Endothelial cell of umbilical vein (primary cell): ENCODE results near the gene TP53. TPM values are rescaled to one million over a fixed set of nuclear protein-coding genes. Genes with fewer than 3 reads are reported as not detected.

ENCODE experiments used
- BruUV-seq: library from RNA; stranded (reverse); fragments of 400-500 nt; replicated peaks from 2 replicates; lab custom pipeline; 2021; lab: Mats Ljungman, UMichigan
- CTCF ChIA-PET: fragments of 300-600, 350-600 bp; sonication (Branson Sonifier 250); formaldehyde crosslinking; loops from one replicate; lab custom pipeline; 2021; ENCODE audit warnings: antibody characterized with exemption, inconsistent platforms; lab: Charles Lee
- POLR2A ChIA-PET: fragments of 300-600, 350-600 bp; sonication (Branson Sonifier 250); formaldehyde crosslinking; loops from one replicate; lab custom pipeline; 2021; ENCODE audit warnings: antibody characterized with exemption, inconsistent platforms; lab: Charles Lee
- DNase-seq: peaks from one replicate; pipeline ENCODE4 v3.0.0-alpha.2; 2011; ENCODE audit warnings: low read depth, low spot score
- FAIRE-seq: peaks from 2 replicates; lab custom pipeline; 2011; peaks lifted over from hg19 to GRCh38; lab: Jason Lieb, UNC
- H2AFZ ChIP-seq: 2 replicates; pipeline ENCODE4 v1.6.0; 2012; ENCODE audit warnings: low read depth, low read length, control low read depth, inconsistent platforms
- H3K27ac ChIP-seq: 2 replicates; pipeline ENCODE4 v1.5.1; 2011; ENCODE audit warnings: low read depth, mild to moderate bottlenecking, control low read depth, low read length, moderate library complexity; ENCODE audit not compliant: insufficient read depth
- H3K27me3 ChIP-seq, 2 experiments: 2 replicates each; pipeline versions ENCODE4 v1.6.0 to v1.6.1; 2011; ENCODE audit warnings: low read length in 2 of 2, mixed read lengths in 1 of 2; ENCODE audit not compliant: control insufficient read depth in 2 of 2, insufficient read depth in 2 of 2
- H3K36me3 ChIP-seq, 2 experiments: 2 replicates in 1 of 2; 3 replicates in 1 of 2; pipeline ENCODE4 v1.5.1; 2011; ENCODE audit warnings: low read length in 2 of 2, mild to moderate bottlenecking in 1 of 2, moderate library complexity in 1 of 2; ENCODE audit not compliant: control insufficient read depth in 2 of 2, insufficient read depth in 2 of 2; ENCODE audit errors: extremely low read depth in 1 of 2
- H3K4me1 ChIP-seq: 3 replicates; pipeline ENCODE4 v1.5.1; 2011; ENCODE audit warnings: mild to moderate bottlenecking, low read length; ENCODE audit not compliant: control insufficient read depth, insufficient read depth; ENCODE audit errors: extremely low read depth
- H3K4me2 ChIP-seq: 2 replicates; pipeline ENCODE4 v1.6.1; 2011; ENCODE audit warnings: low read length, control low read depth, mixed read lengths; ENCODE audit not compliant: insufficient read depth
- H3K4me3 ChIP-seq, 3 experiments: fragments of 200-600 bp in 1 of 3; sonication (generic), shearing (Covaris generic) in 1 of 3; replicated peaks in 1 of 3; 2 replicates each; pipeline ENCODE4 v1.5.1; 2011 to 2016; ENCODE audit warnings: control low read depth in 3 of 3, low read length in 3 of 3, mild to moderate bottlenecking in 2 of 3, inconsistent platforms in 1 of 3, low read depth in 1 of 3, moderate library complexity in 1 of 3; ENCODE audit not compliant: insufficient read depth in 1 of 3
- H3K79me2 ChIP-seq: 2 replicates; pipeline ENCODE4 v1.6.0; 2012; ENCODE audit warnings: low read length, inconsistent platforms; ENCODE audit not compliant: control insufficient read depth, insufficient read depth
- H3K9ac ChIP-seq: replicated peaks from 2 replicates; pipeline ENCODE3; 2011; ENCODE audit warnings: low read length, control low read depth; ENCODE audit not compliant: insufficient read depth; ENCODE audit errors: extremely low read depth
- H3K9me1 ChIP-seq: replicated peaks from 3 replicates; pipeline ENCODE4 v1.6.0; 2011; ENCODE audit warnings: mild to moderate bottlenecking, low read length; ENCODE audit not compliant: control insufficient read depth, insufficient read depth; ENCODE audit errors: extremely low read depth
- H3K9me3 ChIP-seq: replicated peaks from 2 replicates; pipeline ENCODE4 v1.5.1; 2012; ENCODE audit warnings: low read length, inconsistent platforms; ENCODE audit not compliant: control insufficient read depth, insufficient read depth
- H4K20me1 ChIP-seq: replicated peaks from 2 replicates; pipeline ENCODE3; 2011; ENCODE audit warnings: mild to moderate bottlenecking, low read length; ENCODE audit not compliant: control insufficient read depth, insufficient read depth; ENCODE audit errors: extremely low read depth
- CTCF ChIP-seq, 2 donors: IDR thresholded peaks; 1 replicate in 1 of 2; 2 replicates in 1 of 2; pipeline ENCODE4 v1.5.1; 2011; ENCODE audit warnings: low read length in 2 of 2, mild to moderate bottlenecking in 2 of 2, moderate library complexity in 2 of 2, control low read depth in 1 of 2, inconsistent platforms in 1 of 2, low read depth in 1 of 2; ENCODE audit not compliant: insufficient read depth in 1 of 2; ENCODE audit errors: extremely low read depth in 1 of 2
- JUN ChIP-seq: IDR thresholded peaks from 2 replicates; pipeline ENCODE4 v1.6.1; 2011; ENCODE audit warnings: borderline replicate concordance, low read depth; ENCODE audit not compliant: insufficient read length, insufficient read depth
- dilution Hi-C: fragments of 300-500 bp; cut with MboI; formaldehyde crosslinking; loops from one replicate; pipeline ENCODE4 v1.15.0; 2019; ENCODE audit warnings: low sequenced_read_pairs; ENCODE audit not compliant: extremely low pct_ligation_motif_present
- intact Hi-C: fragments of 100-400 bp; cut with micrococcal nuclease; formaldehyde crosslinking; loops from one replicate; pipeline ENCODE4 v1.10.0; 2022
- polyA plus RNA-seq, 4 experiments: library from polyadenylated mRNA; depleted of rRNA in 3 of 4; stranded (reverse) in 3 of 4; unstranded in 1 of 4; fragments of >200 nt; gene quantifications; 2 replicates each; pipeline versions ENCODE4 v1.2.1 to v1.2.3, GENCODE V29; 2011 to 2012; ENCODE audit warnings: missing spikeins in 1 of 4
- total RNA-seq: library from RNA; stranded (reverse); gene quantifications from 2 replicates; pipeline ENCODE4 v1.2.3, GENCODE V29; 2021

The TP53 gene
- total and polyA plus RNA-seq, 2 donors (not counting 3 experiments of a cell fraction or from before 2014, with no cell fraction given) = 82.1 to 138 TPM

- no peak for TF ChIP-seq JUN
- no peak for TF ChIP-seq CTCF (IDR thresholded peaks at IDR 0.05; ENCODE audit: extremely low read depth in 1 of 2, insufficient read depth in 1 of 2, low read depth in 1 of 2, low read length in 2 of 2)
- BruUV-seq = no TSS peak
- no peak for FAIRE-seq
These were observed 28.9 kb upstream of the TP53 start for GRCh38 chr17:7715936-7716886.

More at GRCh38 chr17:7715936-7716886, 28.9 kb upstream of the TP53 start:
- Histone ChIP-seq H2AFZ (peak overlapping the region; percentile 98), H3K27ac (no peak overlapping the region), H3K9ac (peak overlapping the region; percentile 52), H3K4me1 (peaks cover 5% of the 10 kb centered on the region), H3K4me2 (peak overlapping the region; percentile 89), H3K9me1 (no peaks in the 10 kb centered on the region), H3K36me3 (no peaks in the 10 kb centered on the region), H3K9me3 (no peaks in the 10 kb centered on the region), H4K20me1 (no peaks in the 10 kb centered on the region), H3K27me3 (peaks cover 20 to 25% of the 10 kb centered on the region in 2 experiments), H3K4me3 (peak overlapping the region; percentile 53 to 69 (median 63)), H3K79me2 (no peaks in the 10 kb centered on the region)
- intact Hi-C loops = no loop called here
- CTCF ChIA-PET = interaction anchor here (0.6 to 4.5 kb wide), 13 partner anchors 10 to 325 kb away, joined by 3 to 45 read pairs (median 5); partner anchors contain the start of genes EFNB3, FXR2, SAT2 and TP53
- no peak for DNase-seq
- POLR2A ChIA-PET = no interaction called here
- dilution Hi-C loops = no loop called here
